HG03469 (cell line): ENCODE measurements around the gene PIK3CA.
"Not testable (repeated sequence)": the region's sequence is repeated elsewhere in the genome, so short reads cannot be mapped to it uniquely, and the experiment has no call there.

ENCODE experiments used
- ATAC-seq: cut with Tn5 transposase; IDR thresholded peaks from one replicate; pipeline ENCODE4 v1.9.1; 2021; ENCODE audit warnings: mild to moderate bottlenecking, moderate library complexity, moderate number of reproducible peaks; ENCODE audit not compliant: unreplicated experiment

PIK3CA gene

GRCh38 chr3:179260949-179261765 lies 113.0 kb downstream of the PIK3CA start:
- ATAC-seq = peak; percentile 83

DNA sequence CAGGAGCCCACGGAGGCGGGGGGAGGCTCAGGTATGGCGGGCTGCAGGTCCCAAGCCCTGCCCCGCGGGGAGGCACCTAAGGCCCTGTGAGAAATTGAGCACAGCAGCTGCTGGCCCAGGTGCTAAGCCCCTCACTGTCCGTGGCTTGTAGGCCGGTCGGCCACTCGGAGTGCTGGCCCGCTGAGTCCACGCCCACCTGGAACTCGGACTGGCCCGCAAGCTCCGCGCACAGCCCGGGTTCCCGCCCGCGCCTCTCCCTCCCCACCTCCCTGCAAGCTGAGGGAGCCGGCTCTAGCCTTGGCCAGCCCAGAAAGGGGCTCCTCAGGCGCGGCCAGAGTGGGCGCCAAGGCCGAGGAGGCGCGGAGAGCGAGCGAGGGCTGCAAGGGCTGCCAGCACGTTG lies 115.0 kb downstream of the PIK3CA start:
- no peak for ATAC-seq

DNA sequence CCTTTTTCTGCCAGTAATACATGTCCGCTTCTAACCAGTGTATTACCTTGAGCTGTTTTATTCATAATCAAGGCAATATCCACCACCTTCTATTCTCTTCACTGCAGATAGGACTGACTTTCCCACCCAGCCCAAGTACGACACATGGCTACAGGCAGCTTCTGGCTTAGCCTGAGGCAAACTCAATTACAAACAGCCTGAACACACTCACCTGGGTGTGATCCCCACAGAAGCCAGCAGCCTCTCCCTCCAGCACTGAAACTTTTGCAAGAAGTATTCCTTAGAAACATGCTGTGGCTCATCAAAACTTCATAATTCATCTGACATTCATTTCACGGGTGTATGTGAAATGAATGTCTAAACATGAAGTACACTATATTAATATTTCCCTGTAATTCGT lies 116.3 kb downstream of the PIK3CA start:
- ATAC-seq = no peak

GRCh38 chr3:179265092-179265491 lies 116.9 kb downstream of the PIK3CA start:
- no peak for ATAC-seq

DNA sequence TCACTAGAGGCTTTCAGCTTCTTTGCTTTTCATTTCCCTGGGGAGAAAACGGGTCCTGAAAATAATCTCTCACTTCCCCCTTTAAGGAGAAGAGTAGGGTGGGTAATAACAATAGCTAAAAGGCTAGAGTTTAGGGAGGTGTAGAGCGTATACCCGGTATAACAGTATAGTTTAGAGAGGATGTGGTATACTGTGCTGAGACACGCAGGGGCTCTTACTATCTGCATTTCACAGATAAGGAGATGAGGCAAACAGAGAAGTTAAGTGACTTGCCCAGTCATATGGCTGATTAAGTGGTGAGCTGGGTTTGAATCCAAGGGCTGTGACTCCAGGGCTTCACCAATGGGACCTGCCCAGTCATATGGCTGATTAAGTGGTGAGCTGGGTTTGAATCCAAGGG lies 117.7 kb downstream of the PIK3CA start:
- ATAC-seq = peak; percentile 63

DNA sequence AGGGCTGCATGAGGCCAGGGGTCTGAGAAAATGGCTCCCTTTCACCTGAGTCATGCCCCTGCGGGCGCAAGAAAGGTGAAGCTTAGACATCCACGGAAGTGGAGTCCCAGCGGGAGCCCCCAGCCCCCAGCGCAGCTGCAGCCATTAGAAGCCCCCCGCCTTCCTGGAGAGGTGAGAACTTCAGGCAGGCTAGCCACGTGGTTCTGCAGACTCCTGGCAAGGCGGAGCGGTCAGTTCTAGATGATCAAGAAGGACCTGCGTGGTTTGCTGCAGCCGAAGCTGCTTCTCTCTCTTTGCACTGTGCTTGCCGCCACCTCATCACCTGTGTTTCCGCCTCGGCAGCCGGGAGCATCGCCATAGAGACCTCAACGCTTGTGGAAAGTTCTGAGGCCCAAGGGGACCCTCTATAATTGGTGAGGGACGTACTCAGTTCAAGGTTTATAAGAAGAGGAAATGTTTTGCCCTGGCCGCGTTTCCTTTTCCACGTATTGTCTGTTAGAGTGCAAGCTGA lies 118.6 kb downstream of the PIK3CA start:
- ATAC-seq = no peak

DNA sequence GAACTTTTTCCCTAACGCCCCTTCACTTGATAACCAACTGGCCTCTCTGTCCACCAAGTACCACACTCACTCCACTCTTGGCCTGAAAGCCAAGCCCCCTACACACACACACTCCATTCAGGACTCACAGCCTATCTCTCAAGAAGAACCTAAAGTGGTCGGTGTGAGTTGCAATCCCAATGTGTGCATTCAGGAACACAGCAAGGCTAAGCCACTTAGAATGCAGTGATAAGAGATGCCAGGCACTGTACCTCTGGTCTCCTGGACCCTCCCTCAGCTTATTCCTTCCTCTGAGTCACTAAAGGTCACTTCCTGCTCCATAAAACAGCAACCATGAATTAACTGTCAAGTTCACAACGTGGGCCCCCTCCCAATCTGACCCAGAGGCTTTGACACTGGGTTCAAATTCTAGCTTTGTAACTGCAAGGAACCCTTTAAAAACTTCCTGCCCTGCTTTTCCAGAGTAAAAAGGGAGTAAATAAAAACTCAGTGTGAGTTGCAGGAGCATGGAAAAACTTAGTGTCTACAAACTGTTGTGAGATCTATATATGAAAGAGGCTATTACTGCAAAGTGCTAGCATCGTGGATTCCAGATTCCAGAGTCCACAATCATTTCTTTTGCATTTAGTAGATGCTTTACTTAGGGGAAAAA lies 120.4 kb downstream of the PIK3CA start:
- no peak for ATAC-seq

DNA sequence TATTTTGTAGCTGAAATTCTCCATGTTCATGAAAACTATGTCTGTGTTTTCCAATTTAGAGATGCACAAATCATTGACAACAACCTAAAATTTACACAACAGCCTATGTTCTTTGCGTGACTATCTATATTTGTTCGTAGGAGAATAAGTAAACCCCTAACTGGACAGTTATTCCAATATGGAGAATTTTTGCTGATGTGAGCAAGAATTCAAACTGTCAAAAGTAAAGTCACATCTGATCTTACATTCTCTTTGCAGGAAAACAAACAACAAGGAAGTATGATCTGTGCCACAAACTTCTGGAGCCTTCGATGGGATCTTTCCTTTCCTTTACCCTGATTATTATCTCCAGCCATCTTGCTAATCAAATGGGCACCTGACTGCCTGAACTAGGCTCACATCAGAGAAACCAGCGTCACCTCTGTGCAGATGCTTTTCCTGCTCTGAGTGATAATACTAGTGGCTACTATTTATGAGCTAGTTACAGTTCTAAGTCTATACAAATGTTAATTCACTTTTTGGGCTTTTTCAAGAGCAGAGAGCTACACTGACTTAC lies 121.1 kb downstream of the PIK3CA start:
- ATAC-seq = no peak

GRCh38 chr3:179272385-179272784 lies 124.2 kb downstream of the PIK3CA start:
- no peak for ATAC-seq

- not testable (repeated sequence) for ATAC-seq
Observed at GRCh38 chr3:179274434-179274833, 126.3 kb downstream of the PIK3CA start.

DNA sequence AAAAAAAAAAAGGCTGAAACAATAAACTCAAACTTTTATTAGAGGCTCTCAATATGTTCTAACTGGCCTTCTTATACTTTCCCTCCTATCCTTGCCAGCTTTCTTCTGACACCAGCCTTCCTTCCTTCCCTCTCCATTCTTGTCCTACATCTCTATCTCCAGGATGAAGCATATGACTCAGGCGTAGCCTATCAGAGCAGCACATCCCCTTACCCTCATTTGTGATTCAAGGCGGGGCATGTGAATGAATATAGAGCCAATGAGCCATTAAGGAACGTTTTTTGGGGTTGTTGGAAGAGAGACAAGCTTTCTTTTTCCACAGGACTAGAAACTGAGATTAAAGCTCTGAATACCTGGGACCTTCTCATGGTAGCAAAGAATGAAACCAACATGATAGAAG lies 127.8 kb downstream of the PIK3CA start:
- ATAC-seq = no peak

GRCh38 chr3:179276743-179277142 lies 128.6 kb downstream of the PIK3CA start:
- ATAC-seq = no peak

GRCh38 chr3:179278151-179278550 lies 130.0 kb downstream of the PIK3CA start:
- ATAC-seq = no peak

DNA sequence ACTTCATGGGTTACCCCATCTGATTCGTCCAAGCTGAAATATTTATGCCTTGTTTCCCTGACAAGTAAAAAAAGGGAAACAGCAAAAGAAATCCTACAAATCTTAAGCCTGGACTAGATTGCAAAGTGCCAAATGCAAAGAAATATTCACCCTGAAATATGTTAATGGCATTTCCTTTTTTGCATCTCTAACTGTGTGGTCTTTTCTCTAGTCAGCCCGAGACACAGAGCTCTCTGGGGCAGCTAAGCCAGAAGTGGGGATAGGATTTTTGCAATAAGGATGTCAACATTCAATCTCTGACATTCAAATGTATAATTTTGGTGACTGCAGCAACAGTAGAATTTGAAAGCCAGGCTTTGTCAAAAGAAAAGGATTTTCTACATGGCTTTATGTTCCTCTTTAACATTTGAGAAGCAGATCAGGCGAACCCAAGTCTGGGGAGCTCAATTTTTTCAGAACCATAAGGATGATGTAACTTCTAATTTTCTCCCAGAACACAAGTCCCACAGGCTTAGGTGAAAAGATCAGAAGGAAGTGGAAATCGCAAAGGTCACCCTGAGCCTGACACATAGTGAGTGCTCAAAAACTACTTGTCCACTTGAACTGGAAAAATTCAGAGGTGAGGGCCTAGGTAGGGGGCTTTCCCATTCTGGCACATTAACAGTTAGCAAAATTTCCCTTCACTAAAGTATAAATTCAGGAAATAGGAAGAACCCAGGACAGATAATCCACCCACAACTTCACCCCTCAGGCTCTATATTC lies 131.0 kb downstream of the PIK3CA start:
- no peak for ATAC-seq

DNA sequence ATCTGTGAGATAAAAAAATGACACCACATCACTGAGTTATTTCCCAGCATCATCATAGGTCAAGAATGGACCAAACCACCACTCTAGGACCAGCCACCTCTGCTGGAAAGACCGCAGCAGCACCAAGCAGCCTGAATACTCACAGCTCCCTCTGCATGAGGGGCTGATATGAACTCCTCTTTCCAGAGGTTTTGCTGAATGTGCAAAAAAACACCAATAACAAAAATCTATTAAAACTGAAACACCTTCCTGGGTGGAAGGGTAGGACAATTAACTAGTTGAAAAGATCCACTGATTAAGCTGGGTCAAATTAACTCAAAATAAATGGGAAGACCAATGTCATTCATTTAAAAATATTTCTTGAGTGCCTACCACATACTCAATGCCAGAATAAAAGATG lies 131.7 kb downstream of the PIK3CA start:
- no peak for ATAC-seq

- no peak for ATAC-seq
Observed at GRCh38 chr3:179281825-179282224, 133.7 kb downstream of the PIK3CA start.

GRCh38 chr3:179286331-179286730 lies 138.2 kb downstream of the PIK3CA start:
- no peak for ATAC-seq

DNA sequence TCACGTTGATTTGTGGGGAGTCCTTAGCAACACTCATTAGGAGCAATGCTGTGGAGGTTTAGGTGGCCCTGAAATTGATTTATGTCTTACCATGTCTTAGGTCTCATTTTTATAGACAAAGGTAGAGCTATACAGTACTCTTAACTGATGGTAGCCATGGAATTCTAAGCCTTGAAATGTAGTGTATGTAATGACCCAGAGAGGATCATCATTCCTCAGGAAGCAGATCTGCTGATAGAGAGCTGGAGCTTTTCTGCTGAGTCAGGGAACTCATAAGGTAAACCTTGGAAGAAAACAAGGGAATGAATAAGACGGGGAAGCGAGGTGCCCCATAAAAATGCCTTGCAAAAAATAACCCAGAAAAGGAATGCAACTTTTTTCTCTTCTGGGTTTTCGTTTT lies 140.7 kb downstream of the PIK3CA start:
- ATAC-seq = no peak

- ATAC-seq = no peak
Observed at GRCh38 chr3:179289295-179289694, 141.1 kb downstream of the PIK3CA start.
